CD4-positive, alpha-beta T cell treated with Interleukin-10 for 1 hour (primary cell): Measurements from ENCODE around the gene RGS7BP.
"Not testable (repeated sequence)": the region's sequence is repeated elsewhere in the genome, so short reads cannot be mapped to it uniquely, and the experiment has no call there.

Experiments
- DNase-seq: peaks from one replicate; pipeline ENCODE4 v3.0.0-alpha.2; 2020

RGS7BP gene

GRCh38 chr5:64505769-64506566 lies at the start of gene RGS7BP:
RGS7BP (plus strand) TSS chr5:64506015; CDS start chr5:64506625, 610 bp downstream.
- DNase-seq, result no peak

GRCh38 chr5:64457846-64458245 lies 48.0 kb upstream of the RGS7BP start:
- no peak for DNase-seq

GRCh38 chr5:64458948-64459347 lies 46.9 kb upstream of the RGS7BP start:
- DNase-seq, result no peak

GRCh38 chr5:64462391-64462790 lies 43.4 kb upstream of the RGS7BP start:
- DNase-seq, result no peak

GRCh38 chr5:64486163-64486562 lies 19.7 kb upstream of the RGS7BP start:
- no peak for DNase-seq

GRCh38 chr5:64487283-64487682 lies 18.5 kb upstream of the RGS7BP start:
- no peak for DNase-seq

GRCh38 chr5:64489857-64490256 lies 16.0 kb upstream of the RGS7BP start:
- DNase-seq, result no peak

- DNase-seq, result no peak
These were observed 8.4 kb upstream of the RGS7BP start for GRCh38 chr5:64497386-64497785.

GRCh38 chr5:64502196-64502595 lies 3.6 kb upstream of the RGS7BP start:
- no peak for DNase-seq

- no peak for DNase-seq
These were observed 900 bp downstream of the RGS7BP start for GRCh38 chr5:64506567-64507263.

- DNase-seq, result no peak
These were observed 1.4 kb downstream of the RGS7BP start for GRCh38 chr5:64507264-64507605.

- DNase-seq, result no peak
These were observed 4.0 kb downstream of the RGS7BP start for GRCh38 chr5:64509828-64510227.

- no peak for DNase-seq
These were observed 7.7 kb downstream of the RGS7BP start for GRCh38 chr5:64513492-64513891.

GRCh38 chr5:64514612-64515011 lies 8.8 kb downstream of the RGS7BP start:
- no peak for DNase-seq

GRCh38 chr5:64516216-64516615 lies 10.4 kb downstream of the RGS7BP start:
- no peak for DNase-seq

- no peak for DNase-seq
These were observed 13.0 kb downstream of the RGS7BP start for GRCh38 chr5:64518793-64519192.

- DNase-seq, result no peak
These were observed 13.4 kb downstream of the RGS7BP start for GRCh38 chr5:64519263-64519662.

- no peak for DNase-seq
These were observed 21.1 kb downstream of the RGS7BP start for GRCh38 chr5:64526734-64527439.

- no peak for DNase-seq
These were observed 24.3 kb downstream of the RGS7BP start for GRCh38 chr5:64530076-64530475.

GRCh38 chr5:64532212-64532611 lies 26.4 kb downstream of the RGS7BP start:
- DNase-seq, result no peak

- DNase-seq, result no peak
These were observed 26.8 kb downstream of the RGS7BP start for GRCh38 chr5:64532657-64533056.

- DNase-seq, result no peak
These were observed 28.2 kb downstream of the RGS7BP start for GRCh38 chr5:64534033-64534432.

GRCh38 chr5:64557911-64558310 lies 52.1 kb downstream of the RGS7BP start:
- DNase-seq, result no peak

GRCh38 chr5:64558641-64559040 lies 52.8 kb downstream of the RGS7BP start:
- not testable (repeated sequence) for DNase-seq
